GM18502 (cell line): ENCODE results near the gene SNX14.
"Not testable (repeated sequence)": the region's sequence is repeated elsewhere in the genome, so short reads cannot be mapped to it uniquely, and the experiment has no call there.

Source experiments
- ATAC-seq: cut with Tn5 transposase; IDR thresholded peaks from one replicate; pipeline ENCODE4 v1.9.1; 2021; ENCODE audit warnings: mild to moderate bottlenecking; ENCODE audit not compliant: unreplicated experiment, poor library complexity

SNX14 gene

GRCh38 chr6:85524281-85524680 lies 69.4 kb downstream of the SNX14 start:
- ATAC-seq = not testable (repeated sequence)

- ATAC-seq = no peak
Measured at GRCh38 chr6:85516168-85516567, 77.5 kb downstream of the SNX14 start.

- no peak for ATAC-seq
Measured at GRCh38 chr6:85506441-85507093, 87.1 kb downstream of the SNX14 start.

- ATAC-seq = no peak
Measured at GRCh38 chr6:85498596-85499258, 94.9 kb downstream of the SNX14 start.

- no peak for ATAC-seq
Measured at GRCh38 chr6:85496856-85497255, 96.8 kb downstream of the SNX14 start.

- ATAC-seq = no peak
Measured at GRCh38 chr6:85496009-85496579, 97.6 kb downstream of the SNX14 start.

- no peak for ATAC-seq
Measured at GRCh38 chr6:85494547-85495536, 98.8 kb downstream of the SNX14 start.

- ATAC-seq = no peak
Measured at GRCh38 chr6:85493389-85493788, 100.3 kb downstream of the SNX14 start.

GRCh38 chr6:85490516-85491248 lies 103.0 kb downstream of the SNX14 start:
- no peak for ATAC-seq

- no peak for ATAC-seq
Measured at GRCh38 chr6:85484948-85485347, 108.7 kb downstream of the SNX14 start.

GRCh38 chr6:85483846-85484245 lies 109.8 kb downstream of the SNX14 start:
- ATAC-seq = no peak

- peak; percentile 92 for ATAC-seq
Measured at GRCh38 chr6:85482905-85483700, 110.6 kb downstream of the SNX14 start.

GRCh38 chr6:85482206-85482904 lies 111.3 kb downstream of the SNX14 start:
- ATAC-seq = no peak

GRCh38 chr6:85479208-85479607 lies 114.5 kb downstream of the SNX14 start:
- no peak for ATAC-seq

GRCh38 chr6:85476532-85476931 lies 117.1 kb downstream of the SNX14 start:
- ATAC-seq = no peak

GRCh38 chr6:85473748-85474147 lies 119.9 kb downstream of the SNX14 start:
- no peak for ATAC-seq

GRCh38 chr6:85472744-85473143 lies 120.9 kb downstream of the SNX14 start:
- no peak for ATAC-seq

- no peak for ATAC-seq
Measured at GRCh38 chr6:85470023-85470410, 123.6 kb downstream of the SNX14 start.
